ENCODE results near the gene DCLRE1C. TPM values are rescaled to one million over a fixed set of nuclear protein-coding genes. Genes with fewer than 3 reads are reported as not detected.
"Not testable (repeated sequence)": the region's sequence is repeated elsewhere in the genome, so short reads cannot be mapped to it uniquely, and the experiment has no call there.

DCLRE1C gene
- total and polyA plus RNA-seq, 5 donors from 2014 or later, result 18.5 to 30.5 (median 24.6) TPM

DNA sequence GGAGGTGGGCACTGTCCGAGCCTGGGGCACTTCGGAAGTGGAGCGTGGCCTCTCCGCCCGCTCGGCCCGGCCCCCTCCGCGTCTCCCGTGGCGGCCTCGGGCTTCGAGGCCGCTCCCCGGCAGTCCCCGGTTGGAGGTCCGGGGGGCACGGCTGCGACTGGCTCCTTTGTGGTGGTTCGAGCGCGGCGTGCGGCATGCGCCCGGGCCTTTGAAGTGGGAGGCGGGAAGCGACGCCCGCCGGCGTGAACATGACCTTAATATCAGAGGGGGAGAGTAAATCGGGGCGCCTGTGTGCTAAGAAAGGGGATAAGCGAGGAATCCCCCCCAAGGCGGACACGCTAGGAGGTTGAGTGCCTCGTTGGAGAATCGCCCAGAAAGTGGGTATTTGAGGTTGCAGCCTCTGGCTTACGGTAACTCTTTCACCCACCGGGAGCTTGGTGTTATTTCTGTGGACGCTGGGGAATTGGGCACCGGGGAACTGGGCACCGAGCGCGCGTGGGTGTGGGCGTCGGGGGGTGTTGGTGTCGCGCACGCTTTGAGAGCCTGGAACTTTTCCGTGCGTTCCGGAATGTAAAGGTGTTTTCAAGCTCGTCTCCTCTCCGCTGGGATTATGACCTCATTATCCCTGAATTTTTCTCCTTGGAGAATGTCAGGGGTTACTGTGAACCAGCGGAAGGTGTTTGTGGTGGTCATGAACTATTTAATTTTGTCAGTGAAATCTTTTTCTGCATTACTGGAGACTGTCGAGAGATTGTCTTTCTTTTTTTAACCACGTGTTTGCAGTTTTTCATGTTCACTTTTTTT is 74.6 kb downstream of the DCLRE1C start:
- DNase-seq (peak; percentile 31 to 45 (median 33)), ATAC-seq (ENCODE audit: low read depth in 2 of 2) (peak in 1 of 2 donors; percentile 2)
- Histone ChIP-seq H3K4me1 (ENCODE audit: control insufficient read depth, insufficient read depth, low read length, poor library complexity, severe bottlenecking) (peaks cover 28% of the 10 kb centered on the region), H3K27ac (ENCODE audit: insufficient read depth, low read length, poor library complexity, severe bottlenecking) (peak overlapping the region; percentile 62), H3K27me3 (ENCODE audit: control insufficient read depth, insufficient read depth, low read length) (no peaks in the 10 kb centered on the region), H3K36me3 (ENCODE audit: control insufficient read depth, insufficient read depth, low read length) (no peaks in the 10 kb centered on the region), H3K4me3 (ENCODE audit: low read depth, low read length) (peak overlapping the region; percentile 83), H3K9me3 (ENCODE audit: control insufficient read depth in 2 of 2, low read length in 2 of 2) (no peaks in the 10 kb centered on the region)
- Mint-ChIP-seq H3K27ac (peak overlapping the region; percentile 82 to 91 (median 85)), H3K36me3 (peaks cover 3% of the 10 kb centered on the region), H3K27me3 (no peaks in the 10 kb centered on the region), H3K4me3 (peak overlapping the region; percentile 87 to 93 (median 92)), H3K4me1 (peaks cover 9 to 45% (median 30%) of the 10 kb centered on the region in 4 donors), H3K9me3 (peaks cover 0 to 2% (median 0%) of the 10 kb centered on the region in 7 donors)

DNA sequence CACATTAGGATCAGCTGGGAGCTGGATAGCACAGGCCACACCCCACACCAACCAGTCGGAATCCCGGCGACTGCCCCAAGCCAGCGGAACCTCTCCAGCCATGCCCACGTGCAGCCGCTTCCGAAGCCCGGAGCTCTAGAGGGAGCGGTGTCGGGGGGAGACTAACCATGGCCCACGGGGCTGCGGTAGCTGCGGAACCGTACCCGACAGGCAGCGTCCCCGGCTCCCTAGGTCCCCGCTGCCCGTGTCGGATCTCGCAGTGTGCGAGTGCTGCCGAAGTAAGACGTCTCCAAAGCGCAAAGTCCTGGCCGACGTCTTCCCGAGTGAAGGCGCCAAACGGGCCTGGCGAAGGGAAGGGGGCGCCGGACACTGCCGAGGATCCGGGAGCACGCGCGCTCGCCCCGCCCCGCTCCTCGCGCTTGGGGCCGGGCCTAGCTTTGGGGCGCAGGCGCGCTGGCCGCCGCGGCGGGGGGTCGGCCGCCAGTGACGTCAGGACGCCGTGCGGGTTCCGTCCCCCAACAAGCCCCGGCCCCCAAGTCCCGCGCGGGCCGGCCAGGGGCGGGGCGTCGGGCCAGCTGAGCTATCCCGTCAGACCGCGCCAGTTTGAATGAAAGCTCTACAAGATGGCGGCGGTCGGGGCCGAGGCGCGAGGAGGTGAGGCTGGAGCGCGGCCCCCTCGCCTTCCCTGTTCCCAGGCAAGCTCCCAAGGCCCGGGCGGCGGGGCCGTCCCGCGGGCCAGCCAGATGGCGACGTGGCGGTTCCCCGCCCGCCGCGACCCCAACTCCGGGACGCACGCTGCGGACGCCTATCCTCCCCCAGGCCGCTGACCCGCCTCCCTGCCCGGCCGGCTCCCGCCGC is 75.4 kb downstream of the DCLRE1C start, which contains the start of gene SUV39H2:
Gene SUV39H2, plus strand, starts transcription at position 601 of the 858 bp plus-strand sequence. Its CDS starts 23 bp downstream, at position 624.
- Mint-ChIP-seq H3K27me3 (no peaks in the 10 kb centered on the region), H3K4me1 (peaks cover 12 to 45% (median 28%) of the 10 kb centered on the region in 4 donors), H3K36me3 (no peaks in the 10 kb centered on the region), H3K4me3 (peak within 1 kb of the TSS; percentile 92 to 97 (median 94)), H3K9me3 (peaks cover 0 to 2% (median 0%) of the 10 kb centered on the region in 7 donors), H3K27ac (peak within 1 kb of the TSS; percentile 82 to 94 (median 93))
- DNase-seq (peak; percentile 90 to 96 (median 92)), ATAC-seq (ENCODE audit: low read depth in 2 of 2) (peak; percentile 93 to 94)
- Histone ChIP-seq H3K27ac (ENCODE audit: insufficient read depth, low read length, poor library complexity, severe bottlenecking) (peak within 1 kb of the TSS; percentile 62), H3K4me3 (ENCODE audit: low read depth, low read length) (peak within 1 kb of the TSS; percentile 83), H3K9me3 (ENCODE audit: control insufficient read depth in 2 of 2, low read length in 2 of 2) (no peaks in the 10 kb centered on the region), H3K27me3 (ENCODE audit: control insufficient read depth, insufficient read depth, low read length) (no peaks in the 10 kb centered on the region), H3K36me3 (ENCODE audit: control insufficient read depth, insufficient read depth, low read length) (no peaks in the 10 kb centered on the region), H3K4me1 (ENCODE audit: control insufficient read depth, insufficient read depth, low read length, poor library complexity, severe bottlenecking) (peaks cover 28% of the 10 kb centered on the region)

DNA sequence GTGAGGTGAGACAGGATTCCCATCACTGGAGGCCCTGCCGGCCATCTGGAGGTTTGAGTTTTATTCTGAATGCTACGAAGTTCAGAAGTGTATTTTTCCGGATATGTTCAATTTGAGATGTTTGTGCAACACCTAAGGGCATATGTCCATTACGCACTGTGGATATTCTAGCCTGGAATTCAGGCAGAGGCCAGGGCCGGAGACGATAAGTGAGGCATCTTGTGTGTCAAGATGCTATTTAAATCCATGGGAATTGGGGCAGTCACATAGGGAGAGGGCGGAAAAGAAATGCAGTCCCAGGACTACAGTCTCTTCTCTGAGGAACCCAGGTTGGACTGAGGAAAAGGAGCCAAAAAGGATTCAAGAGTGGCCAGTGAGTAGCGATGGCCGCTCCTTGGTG is 77.1 kb downstream of the DCLRE1C start:
- H3K27ac ChIP-seq (ENCODE audit: insufficient read depth, low read length, poor library complexity, severe bottlenecking), result no peak overlapping the region
- H3K4me3 ChIP-seq (ENCODE audit: low read depth, low read length), result no peak overlapping the region
- peak overlapping the region; percentile 73 to 97 (median 93) for H3K4me3 Mint-ChIP-seq
- H3K4me1 ChIP-seq (ENCODE audit: control insufficient read depth, insufficient read depth, low read length, poor library complexity, severe bottlenecking), result peaks cover 28% of the 10 kb centered on the region
- H3K27ac Mint-ChIP-seq, result peak overlapping the region; percentile 23 to 93 (median 69)
- no peaks in the 10 kb centered on the region for H3K36me3 ChIP-seq (ENCODE audit: control insufficient read depth, insufficient read depth, low read length)
- DNase-seq (no peak), ATAC-seq (ENCODE audit: low read depth in 2 of 2) (no peak)
- H3K27me3 ChIP-seq (ENCODE audit: control insufficient read depth, insufficient read depth, low read length), result no peaks in the 10 kb centered on the region
- no peaks in the 10 kb centered on the region for H3K9me3 Mint-ChIP-seq
- peaks cover 8 to 40% (median 29%) of the 10 kb centered on the region in 4 donors for H3K4me1 Mint-ChIP-seq
- H3K9me3 ChIP-seq (ENCODE audit: control insufficient read depth in 2 of 2, low read length in 2 of 2), result no peaks in the 10 kb centered on the region
- no peaks in the 10 kb centered on the region for H3K36me3 Mint-ChIP-seq
- no peaks in the 10 kb centered on the region for H3K27me3 Mint-ChIP-seq

- Mint-ChIP-seq H3K36me3 (no peaks in the 10 kb centered on the region), H3K4me3 (peak overlapping the region in 3 of 4 donors; percentile 6 to 92 (median 41)), H3K4me1 (peaks cover 8 to 45% (median 29%) of the 10 kb centered on the region in 4 donors), H3K27me3 (no peaks in the 10 kb centered on the region), H3K9me3 (no peaks in the 10 kb centered on the region), H3K27ac (peak overlapping the region in 2 of 3 donors; percentile 23 to 93)
- no peaks in the 10 kb centered on the region for H3K27me3 ChIP-seq (ENCODE audit: control insufficient read depth, insufficient read depth, low read length)
- no peak for DNase-seq
- ATAC-seq (ENCODE audit: low read depth in 2 of 2), result no peak
- H3K27ac ChIP-seq (ENCODE audit: insufficient read depth, low read length, poor library complexity, severe bottlenecking), result no peak overlapping the region
- H3K4me1 ChIP-seq (ENCODE audit: control insufficient read depth, insufficient read depth, low read length, poor library complexity, severe bottlenecking), result peaks cover 28% of the 10 kb centered on the region
- H3K36me3 ChIP-seq (ENCODE audit: control insufficient read depth, insufficient read depth, low read length), result peaks cover 3% of the 10 kb centered on the region
- H3K4me3 ChIP-seq (ENCODE audit: low read depth, low read length), result no peak overlapping the region
- H3K9me3 ChIP-seq (ENCODE audit: control insufficient read depth in 2 of 2, low read length in 2 of 2), result no peaks in the 10 kb centered on the region
These were observed 78.0 kb downstream of the DCLRE1C start for GRCh38 chr10:14875941-14876340.

- peaks cover 20% of the 10 kb centered on the region for H3K36me3 ChIP-seq (ENCODE audit: control insufficient read depth, insufficient read depth, low read length)
- H3K9me3 Mint-ChIP-seq, result no peaks in the 10 kb centered on the region
- H3K9me3 ChIP-seq (ENCODE audit: control insufficient read depth in 2 of 2, low read length in 2 of 2), result no peaks in the 10 kb centered on the region
- no peaks in the 10 kb centered on the region for H3K27me3 Mint-ChIP-seq
- peak overlapping the region in 2 of 3 donors; percentile 32 to 44 for H3K27ac Mint-ChIP-seq
- peak in 1 of 3 donors; percentile 33 for DNase-seq
- peaks cover 8 to 31% (median 19%) of the 10 kb centered on the region in 4 donors for H3K4me1 Mint-ChIP-seq
- ATAC-seq (ENCODE audit: low read depth in 2 of 2), result no peak
- peaks cover 8% of the 10 kb centered on the region for H3K36me3 Mint-ChIP-seq
- peaks cover 13% of the 10 kb centered on the region for H3K4me1 ChIP-seq (ENCODE audit: control insufficient read depth, insufficient read depth, low read length, poor library complexity, severe bottlenecking)
- H3K27ac ChIP-seq (ENCODE audit: insufficient read depth, low read length, poor library complexity, severe bottlenecking), result no peak overlapping the region
- peak overlapping the region in 1 of 4 donors; percentile 3 for H3K4me3 Mint-ChIP-seq
- no peaks in the 10 kb centered on the region for H3K27me3 ChIP-seq (ENCODE audit: control insufficient read depth, insufficient read depth, low read length)
- H3K4me3 ChIP-seq (ENCODE audit: low read depth, low read length), result no peak overlapping the region
These were observed 80.7 kb downstream of the DCLRE1C start for GRCh38 chr10:14873090-14873760.

- not testable (repeated sequence) for H3K9me3 ChIP-seq (ENCODE audit: control insufficient read depth in 2 of 2, low read length in 2 of 2); H3K9me3 Mint-ChIP-seq; H3K27me3 Mint-ChIP-seq; H3K27ac Mint-ChIP-seq; H3K4me1 Mint-ChIP-seq; H3K4me3 ChIP-seq (ENCODE audit: low read depth, low read length); ATAC-seq (ENCODE audit: low read depth in 2 of 2); H3K4me1 ChIP-seq (ENCODE audit: control insufficient read depth, insufficient read depth, low read length, poor library complexity, severe bottlenecking); H3K27ac ChIP-seq (ENCODE audit: insufficient read depth, low read length, poor library complexity, severe bottlenecking); DNase-seq; H3K27me3 ChIP-seq (ENCODE audit: control insufficient read depth, insufficient read depth, low read length); H3K4me3 Mint-ChIP-seq
- peaks cover 34% of the 10 kb centered on the region for H3K36me3 Mint-ChIP-seq
- peaks cover 43% of the 10 kb centered on the region for H3K36me3 ChIP-seq (ENCODE audit: control insufficient read depth, insufficient read depth, low read length)
These were observed 89.0 kb downstream of the DCLRE1C start for GRCh38 chr10:14864871-14865270.

- not testable (repeated sequence) for H3K4me1 Mint-ChIP-seq; H3K4me3 ChIP-seq (ENCODE audit: low read depth, low read length); H3K4me3 Mint-ChIP-seq; H3K9me3 ChIP-seq (ENCODE audit: control insufficient read depth in 2 of 2, low read length in 2 of 2); H3K4me1 ChIP-seq (ENCODE audit: control insufficient read depth, insufficient read depth, low read length, poor library complexity, severe bottlenecking); H3K9me3 Mint-ChIP-seq; H3K27ac ChIP-seq (ENCODE audit: insufficient read depth, low read length, poor library complexity, severe bottlenecking); ATAC-seq (ENCODE audit: low read depth in 2 of 2); DNase-seq; H3K27me3 ChIP-seq (ENCODE audit: control insufficient read depth, insufficient read depth, low read length); H3K27me3 Mint-ChIP-seq; H3K27ac Mint-ChIP-seq
- H3K36me3 ChIP-seq (ENCODE audit: control insufficient read depth, insufficient read depth, low read length), result peaks cover 39% of the 10 kb centered on the region
- H3K36me3 Mint-ChIP-seq, result peaks cover 30% of the 10 kb centered on the region
These were observed 89.4 kb downstream of the DCLRE1C start for GRCh38 chr10:14864466-14864865.
